ENCODE results near the gene FANK1.

GRCh38 chr10:125849448-125849847 lies 46.9 kb upstream of the FANK1 start:
- no peak for TF ChIP-seq EZH2 (IDR thresholded peaks at IDR 0.05; ENCODE audit: insufficient read depth, poor library complexity, severe bottlenecking)
- no peak for TF ChIP-seq EZH2phosphoT487 (IDR thresholded peaks at IDR 0.05; ENCODE audit: insufficient read depth, low read depth)
